Activated CD8-positive, alpha-beta T cell treated with anti-CD3 and anti-CD28 coated beads, Interleukin-2, amount 10 ng/mL, durations not matched to agents 7 days and 5 days (primary cell): ENCODE data around the gene ACOD1. TPM values are rescaled to one million over a fixed set of nuclear protein-coding genes. Genes with fewer than 3 reads are reported as not detected.

Experiments used
- ATAC-seq: fragments of 150-1000 bp; cut with Tn5 transposase; one replicate; pipeline ENCODE4 v1.10.0; 2021; ENCODE audit warnings: moderate library complexity
- CTCF ChIA-PET: fragments of 350-600 bp; sonication (Branson Sonifier 250); formaldehyde crosslinking; loops from one replicate; lab custom pipeline; 2021; ENCODE audit warnings: antibody characterized with exemption; lab: Charles Lee
- POLR2A ChIA-PET: fragments of 350-600 bp; sonication (Branson Sonifier 250); formaldehyde crosslinking; loops from one replicate; lab custom pipeline; 2021; ENCODE audit warnings: antibody characterized with exemption; lab: Charles Lee
- DNase-seq: peaks from one replicate; pipeline ENCODE4 v3.0.0-alpha.2; 2020
- H3K27ac Mint-ChIP-seq: one replicate; pipeline ENCODE4 v1.8.0; 2021; ENCODE audit warnings: mild to moderate bottlenecking, mixed read lengths
- H3K27me3 Mint-ChIP-seq: one replicate; pipeline ENCODE4 v1.8.0; 2021; ENCODE audit warnings: low read depth, mixed read lengths
- H3K36me3 Mint-ChIP-seq: one replicate; pipeline ENCODE4 v1.8.0; 2021; ENCODE audit warnings: low read depth, mixed read lengths
- H3K4me1 Mint-ChIP-seq: one replicate; pipeline ENCODE4 v1.8.0; 2021; ENCODE audit warnings: low read depth, mixed read lengths
- H3K4me3 Mint-ChIP-seq: one replicate; pipeline ENCODE4 v1.8.0; 2021; ENCODE audit warnings: mild to moderate bottlenecking, mixed read lengths
- H3K9me3 Mint-ChIP-seq: one replicate; pipeline ENCODE4 v1.8.0; 2022; ENCODE audit warnings: mixed read lengths; ENCODE audit not compliant: insufficient read depth
- total RNA-seq, 2 experiments: library from RNA; stranded (reverse); gene quantifications; one replicate each; pipeline ENCODE4 v1.2.3, GENCODE V29; 2021

The ACOD1 gene
- total RNA-seq, 2 experiments from 2014 or later: not detected

GRCh38 chr13:76929320-76929719 is 19.0 kb upstream of the ACOD1 start:
- H3K36me3 Mint-ChIP-seq: no peaks in the 10 kb centered on the region
- no peak overlapping the region for H3K4me3 Mint-ChIP-seq
- DNase-seq (no peak), ATAC-seq (no peak)
- peaks cover 3% of the 10 kb centered on the region for H3K4me1 Mint-ChIP-seq
- no peaks in the 10 kb centered on the region for H3K9me3 Mint-ChIP-seq
- no peak overlapping the region for H3K27ac Mint-ChIP-seq
- peaks cover 2% of the 10 kb centered on the region for H3K27me3 Mint-ChIP-seq
- POLR2A ChIA-PET: no interaction called here
- CTCF ChIA-PET: no interaction called here

DNA sequence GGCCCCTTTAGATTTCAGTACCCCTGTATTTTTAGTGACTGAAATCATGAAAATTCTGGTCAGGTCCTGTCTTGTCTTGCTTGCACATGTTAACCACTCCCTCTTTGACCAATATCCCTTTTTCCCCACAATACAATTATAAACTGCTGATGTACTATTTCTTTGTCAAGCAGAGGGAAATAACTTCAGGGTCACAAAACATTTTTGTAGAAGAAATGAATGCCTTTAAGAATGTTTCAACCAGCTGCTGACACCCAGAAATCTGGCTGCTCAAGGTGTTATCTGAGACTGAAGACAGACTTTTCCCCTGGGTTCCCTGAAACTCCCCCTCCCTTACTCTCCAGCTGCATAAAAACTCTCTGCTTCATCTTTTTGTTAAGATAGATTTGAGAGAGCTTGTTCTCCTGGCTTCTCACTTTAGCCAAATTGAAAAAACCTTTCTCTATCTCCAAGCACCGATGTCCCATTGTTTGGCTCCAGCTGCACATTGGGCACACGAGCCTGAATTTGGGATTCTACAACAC is 18.4 kb upstream of the ACOD1 start:
- ChIA-PET POLR2A (no interaction called here), CTCF (no interaction called here)
- DNase-seq: no peak
- Mint-ChIP-seq H3K9me3 (no peaks in the 10 kb centered on the region), H3K4me1 (peaks cover 3% of the 10 kb centered on the region), H3K27ac (no peak overlapping the region), H3K4me3 (no peak overlapping the region), H3K36me3 (no peaks in the 10 kb centered on the region), H3K27me3 (peaks cover 2% of the 10 kb centered on the region)
- no peak for ATAC-seq

GRCh38 chr13:76932076-76932475 is 16.2 kb upstream of the ACOD1 start:
- CTCF ChIA-PET: interaction anchor here (1.0 kb wide), 1 partner anchor 28 kb away, joined by 5 read pairs; no protein-coding TSS in a partner anchor
- POLR2A ChIA-PET: no interaction called here
- Mint-ChIP-seq H3K36me3 (no peaks in the 10 kb centered on the region), H3K4me3 (no peak overlapping the region), H3K4me1 (peaks cover 3% of the 10 kb centered on the region), H3K27me3 (peaks cover under 1% of the 10 kb centered on the region), H3K27ac (no peak overlapping the region), H3K9me3 (no peaks in the 10 kb centered on the region)
- no peak for DNase-seq
- no peak for ATAC-seq

DNA sequence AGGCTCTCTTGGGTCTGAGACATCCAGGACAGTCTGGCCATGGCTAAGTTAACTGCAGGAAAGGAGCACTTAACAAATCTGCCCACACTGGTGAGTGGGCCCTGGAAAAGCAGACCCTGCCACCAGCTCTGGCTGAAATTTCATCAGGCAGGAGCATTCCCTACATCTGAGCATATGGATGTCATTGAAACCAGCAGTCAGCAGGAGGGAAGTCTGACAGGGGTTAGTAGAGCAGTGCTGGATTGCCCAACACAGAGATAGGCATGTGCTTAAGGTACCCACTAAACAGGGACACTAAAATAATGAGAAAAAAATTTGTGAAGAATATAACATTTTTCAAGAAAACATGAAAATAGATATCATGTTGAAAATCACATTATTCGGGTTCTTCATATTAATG is 13.6 kb upstream of the ACOD1 start:
- H3K4me1 Mint-ChIP-seq: no peaks in the 10 kb centered on the region
- no peaks in the 10 kb centered on the region for H3K9me3 Mint-ChIP-seq
- no peak for ATAC-seq
- H3K36me3 Mint-ChIP-seq: no peaks in the 10 kb centered on the region
- H3K27me3 Mint-ChIP-seq: no peaks in the 10 kb centered on the region
- no peak overlapping the region for H3K27ac Mint-ChIP-seq
- ChIA-PET CTCF (no interaction called here), POLR2A (no interaction called here)
- H3K4me3 Mint-ChIP-seq: no peak overlapping the region
- no peak for DNase-seq

DNA sequence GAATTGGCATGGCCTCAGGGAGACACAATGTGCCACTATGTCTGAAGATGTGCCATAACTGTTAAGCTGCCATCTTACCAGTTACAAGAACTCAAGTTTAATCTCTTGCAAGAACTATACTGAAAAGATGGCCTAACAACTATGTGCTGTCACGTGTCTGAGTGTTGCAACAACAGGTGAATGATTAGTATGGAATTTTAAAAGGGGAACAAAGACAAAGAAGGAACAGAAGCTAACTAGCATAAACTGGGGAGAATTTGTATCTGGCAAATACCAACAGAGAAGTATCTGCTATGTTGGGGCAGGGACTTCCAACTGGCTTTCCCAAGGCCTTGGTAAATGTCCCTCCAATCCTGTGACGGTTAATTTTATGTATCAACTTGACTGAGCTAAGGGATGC is 11.5 kb upstream of the ACOD1 start:
- DNase-seq (no peak), ATAC-seq (no peak)
- Mint-ChIP-seq H3K4me1 (no peaks in the 10 kb centered on the region), H3K9me3 (no peaks in the 10 kb centered on the region), H3K4me3 (no peak overlapping the region), H3K27me3 (peaks cover 2% of the 10 kb centered on the region), H3K36me3 (no peaks in the 10 kb centered on the region), H3K27ac (no peak overlapping the region)
- ChIA-PET POLR2A (no interaction called here), CTCF (no interaction called here)

GRCh38 chr13:76937281-76937820 is 11.0 kb upstream of the ACOD1 start:
- ChIA-PET CTCF (no interaction called here), POLR2A (no interaction called here)
- Mint-ChIP-seq H3K9me3 (no peaks in the 10 kb centered on the region), H3K36me3 (no peaks in the 10 kb centered on the region), H3K27ac (no peak overlapping the region), H3K4me3 (no peak overlapping the region), H3K4me1 (no peaks in the 10 kb centered on the region), H3K27me3 (peaks cover 2% of the 10 kb centered on the region)
- ATAC-seq: no peak
- DNase-seq: no peak

GRCh38 chr13:76939215-76939614 is 9.1 kb upstream of the ACOD1 start:
- no peak for DNase-seq
- H3K9me3 Mint-ChIP-seq: no peaks in the 10 kb centered on the region
- H3K27me3 Mint-ChIP-seq: peaks cover 2% of the 10 kb centered on the region
- POLR2A ChIA-PET: interaction anchor here (0.6 kb wide), 1 partner anchor 12 kb away, joined by 3 read pairs; no protein-coding TSS in a partner anchor
- H3K36me3 Mint-ChIP-seq: no peaks in the 10 kb centered on the region
- ATAC-seq: no peak
- no peak overlapping the region for H3K27ac Mint-ChIP-seq
- CTCF ChIA-PET: no interaction called here
- no peaks in the 10 kb centered on the region for H3K4me1 Mint-ChIP-seq
- no peak overlapping the region for H3K4me3 Mint-ChIP-seq

DNA sequence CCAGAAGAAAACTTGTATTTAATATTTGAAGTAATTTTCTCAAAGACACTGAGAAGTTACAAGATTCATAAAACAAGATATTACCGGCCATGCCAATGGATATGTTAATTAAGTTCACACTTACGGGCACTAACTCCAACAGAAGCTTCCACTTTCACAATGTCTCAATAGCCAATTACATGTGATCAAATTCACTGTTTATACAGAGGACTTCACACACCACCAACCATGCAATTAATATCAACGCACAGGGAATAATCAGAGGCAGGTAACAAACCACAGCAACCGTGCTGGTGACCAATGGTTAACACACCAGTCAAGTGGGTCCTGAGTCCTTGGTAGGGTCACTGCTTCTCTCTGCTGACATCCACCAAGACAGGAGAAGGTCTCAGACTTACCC is 5.9 kb upstream of the ACOD1 start:
- Mint-ChIP-seq H3K9me3 (no peaks in the 10 kb centered on the region), H3K27me3 (peaks cover 2% of the 10 kb centered on the region), H3K4me1 (no peaks in the 10 kb centered on the region), H3K36me3 (no peaks in the 10 kb centered on the region), H3K4me3 (no peak overlapping the region), H3K27ac (no peak overlapping the region)
- ChIA-PET POLR2A (no interaction called here), CTCF (no interaction called here)
- DNase-seq (no peak), ATAC-seq (no peak)

- DNase-seq (no peak), ATAC-seq (no peak)
- Mint-ChIP-seq H3K4me3 (no peak overlapping the region), H3K4me1 (no peaks in the 10 kb centered on the region), H3K9me3 (no peaks in the 10 kb centered on the region), H3K36me3 (no peaks in the 10 kb centered on the region), H3K27me3 (peaks cover 2% of the 10 kb centered on the region), H3K27ac (no peak overlapping the region)
- ChIA-PET CTCF (no interaction called here), POLR2A (no interaction called here)
Measured at GRCh38 chr13:76943646-76944045, 4.7 kb upstream of the ACOD1 start.

DNA sequence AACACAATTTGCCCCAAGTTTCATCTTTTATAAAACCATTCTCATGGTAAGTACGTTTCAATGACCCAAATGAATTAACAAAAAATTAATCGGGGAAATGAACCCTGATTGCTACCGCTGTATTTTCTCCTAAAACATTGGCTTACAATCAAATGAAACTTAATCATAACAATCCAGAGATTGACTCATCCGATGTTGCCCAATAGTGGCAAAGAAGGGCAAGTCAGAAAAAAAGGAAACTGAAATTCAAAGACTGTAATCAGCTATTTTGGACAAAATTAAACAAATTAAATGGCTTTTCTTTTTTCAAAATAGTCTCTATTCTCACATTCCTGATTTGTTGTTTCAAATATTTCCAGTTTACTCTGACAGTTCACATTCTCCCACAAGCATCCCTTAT is 3.9 kb upstream of the ACOD1 start:
- ChIA-PET CTCF (no interaction called here), POLR2A (no interaction called here)
- H3K4me3 Mint-ChIP-seq: no peak overlapping the region
- H3K9me3 Mint-ChIP-seq: no peaks in the 10 kb centered on the region
- peaks cover 2% of the 10 kb centered on the region for H3K27me3 Mint-ChIP-seq
- H3K36me3 Mint-ChIP-seq: no peaks in the 10 kb centered on the region
- no peaks in the 10 kb centered on the region for H3K4me1 Mint-ChIP-seq
- DNase-seq (no peak), ATAC-seq (no peak)
- H3K27ac Mint-ChIP-seq: no peak overlapping the region

- DNase-seq: no peak
- Mint-ChIP-seq H3K36me3 (no peaks in the 10 kb centered on the region), H3K27me3 (peaks cover 10% of the 10 kb centered on the region), H3K4me1 (no peaks in the 10 kb centered on the region), H3K4me3 (no peak overlapping the region), H3K9me3 (no peaks in the 10 kb centered on the region), H3K27ac (no peak overlapping the region)
- CTCF ChIA-PET: no interaction called here
- POLR2A ChIA-PET: no interaction called here
- ATAC-seq: no peak
Measured at GRCh38 chr13:76950101-76950500, 1.8 kb downstream of the ACOD1 start.

GRCh38 chr13:76953968-76954367 is 5.7 kb downstream of the ACOD1 start:
- no peaks in the 10 kb centered on the region for H3K4me1 Mint-ChIP-seq
- CTCF ChIA-PET: no interaction called here
- no peak overlapping the region for H3K27ac Mint-ChIP-seq
- ATAC-seq: no peak
- H3K9me3 Mint-ChIP-seq: no peaks in the 10 kb centered on the region
- peaks cover 10% of the 10 kb centered on the region for H3K27me3 Mint-ChIP-seq
- no peaks in the 10 kb centered on the region for H3K36me3 Mint-ChIP-seq
- POLR2A ChIA-PET: no interaction called here
- no peak overlapping the region for H3K4me3 Mint-ChIP-seq
- DNase-seq: no peak

DNA sequence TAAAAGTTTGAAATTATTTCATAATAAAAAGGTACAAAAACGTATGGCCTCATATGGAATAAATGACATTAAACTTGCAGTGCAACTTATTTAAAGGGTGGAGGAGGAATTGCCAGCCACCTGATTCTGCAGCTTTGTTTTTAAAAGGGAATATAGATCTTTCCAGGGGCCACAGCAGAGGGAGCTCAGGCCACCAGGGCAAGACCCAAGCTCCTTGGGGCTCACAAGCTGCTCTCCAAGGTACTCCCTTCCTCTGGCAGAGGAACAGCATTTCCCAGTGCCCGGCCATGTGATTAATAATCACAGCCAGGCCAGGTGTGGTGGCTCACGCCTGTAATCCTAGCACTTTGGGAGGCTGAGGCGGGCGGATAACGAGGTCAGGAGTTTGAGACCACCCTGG is 6.2 kb downstream of the ACOD1 start:
- Mint-ChIP-seq H3K9me3 (no peaks in the 10 kb centered on the region), H3K36me3 (no peaks in the 10 kb centered on the region)
- CTCF ChIA-PET: no interaction called here

More for the DNA sequence above, 6.2 kb downstream of the ACOD1 start:
- ATAC-seq (no peak), DNase-seq (no peak)
- POLR2A ChIA-PET: no interaction called here
- H3K4me3 Mint-ChIP-seq: no peak overlapping the region
- no peaks in the 10 kb centered on the region for H3K4me1 Mint-ChIP-seq
- H3K27ac Mint-ChIP-seq: no peak overlapping the region
- H3K27me3 Mint-ChIP-seq: peaks cover 10% of the 10 kb centered on the region
